GM23338 (cell line): ENCODE data around the gene RPS26.

Experiments
- CTCF ChIP-seq, 2 experiments: fragments of 200-600 bp in 1 of 2; sonication (generic) in 1 of 2; conservative IDR thresholded peaks; 2 replicates each; pipeline versions ENCODE4 v1.5.1 to v1.6.1; 2016 to 2017; ENCODE audit warnings: antibody characterized with exemption in 2 of 2, low read depth in 2 of 2, mild to moderate bottlenecking in 2 of 2, moderate library complexity in 1 of 2
- EZH2 ChIP-seq: fragments of 200-600 bp; sonication (generic); IDR thresholded peaks from one replicate; pipeline ENCODE4 v1.8.0; 2017; ENCODE audit warnings: antibody characterized with exemption, mild to moderate bottlenecking, low read depth; ENCODE audit not compliant: unreplicated experiment
- EZH2phosphoT487 ChIP-seq: fragments of 200-600 bp; sonication (generic); IDR thresholded peaks from one replicate; pipeline ENCODE4 v1.8.1; 2018; ENCODE audit warnings: antibody characterized with exemption; ENCODE audit not compliant: unreplicated experiment
- POLR2AphosphoS5 ChIP-seq: IDR thresholded peaks from 2 replicates; pipeline ENCODE4 v1.6.1; 2016; ENCODE audit warnings: antibody characterized with exemption, low read depth
- ZNF331 ChIP-seq: fragments of 250-450 bp; sonication (Bioruptor Pico); IDR thresholded peaks from 2 replicates; pipeline ENCODE4 v1.5.0; 2020; ENCODE audit warnings: low read depth, mild to moderate bottlenecking, moderate library complexity
- TF ChIP-seq, protein P1 (sequence below): IDR thresholded peaks from one replicate; pipeline ENCODE4 v1.6.1; 2018; ENCODE audit warnings: antibody characterized with exemption; ENCODE audit not compliant: unreplicated experiment

DNA sequence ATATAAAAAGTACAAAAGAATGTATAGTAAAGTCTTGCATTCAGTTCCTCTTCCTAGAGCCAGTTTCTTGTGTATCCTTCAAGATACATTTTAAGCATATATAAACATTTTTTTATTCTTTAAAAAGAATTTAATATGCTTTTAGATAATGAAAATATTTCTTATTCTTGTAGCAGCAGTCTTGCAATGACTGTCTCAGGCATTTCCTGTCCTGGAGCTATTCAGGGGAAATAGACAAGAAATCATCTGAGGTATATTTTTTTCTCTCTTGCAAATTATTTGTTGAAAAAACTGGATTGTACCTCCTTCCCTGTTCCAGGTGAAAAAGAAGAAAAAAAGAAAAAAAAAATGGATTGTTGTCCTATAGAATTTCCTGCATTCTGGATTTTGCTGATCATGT lies 21.3 kb downstream of the RPS26 start:
- TF ChIP-seq, protein P1, sequence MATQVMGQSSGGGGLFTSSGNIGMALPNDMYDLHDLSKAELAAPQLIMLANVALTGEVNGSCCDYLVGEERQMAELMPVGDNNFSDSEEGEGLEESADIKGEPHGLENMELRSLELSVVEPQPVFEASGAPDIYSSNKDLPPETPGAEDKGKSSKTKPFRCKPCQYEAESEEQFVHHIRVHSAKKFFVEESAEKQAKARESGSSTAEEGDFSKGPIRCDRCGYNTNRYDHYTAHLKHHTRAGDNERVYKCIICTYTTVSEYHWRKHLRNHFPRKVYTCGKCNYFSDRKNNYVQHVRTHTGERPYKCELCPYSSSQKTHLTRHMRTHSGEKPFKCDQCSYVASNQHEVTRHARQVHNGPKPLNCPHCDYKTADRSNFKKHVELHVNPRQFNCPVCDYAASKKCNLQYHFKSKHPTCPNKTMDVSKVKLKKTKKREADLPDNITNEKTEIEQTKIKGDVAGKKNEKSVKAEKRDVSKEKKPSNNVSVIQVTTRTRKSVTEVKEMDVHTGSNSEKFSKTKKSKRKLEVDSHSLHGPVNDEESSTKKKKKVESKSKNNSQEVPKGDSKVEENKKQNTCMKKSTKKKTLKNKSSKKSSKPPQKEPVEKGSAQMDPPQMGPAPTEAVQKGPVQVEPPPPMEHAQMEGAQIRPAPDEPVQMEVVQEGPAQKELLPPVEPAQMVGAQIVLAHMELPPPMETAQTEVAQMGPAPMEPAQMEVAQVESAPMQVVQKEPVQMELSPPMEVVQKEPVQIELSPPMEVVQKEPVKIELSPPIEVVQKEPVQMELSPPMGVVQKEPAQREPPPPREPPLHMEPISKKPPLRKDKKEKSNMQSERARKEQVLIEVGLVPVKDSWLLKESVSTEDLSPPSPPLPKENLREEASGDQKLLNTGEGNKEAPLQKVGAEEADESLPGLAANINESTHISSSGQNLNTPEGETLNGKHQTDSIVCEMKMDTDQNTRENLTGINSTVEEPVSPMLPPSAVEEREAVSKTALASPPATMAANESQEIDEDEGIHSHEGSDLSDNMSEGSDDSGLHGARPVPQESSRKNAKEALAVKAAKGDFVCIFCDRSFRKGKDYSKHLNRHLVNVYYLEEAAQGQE = no peak
- no peak for TF ChIP-seq CTCF (conservative IDR thresholded peaks at IDR 0.05; ENCODE audit: low read depth in 2 of 2)
- no peak for TF ChIP-seq EZH2
- TF ChIP-seq EZH2phosphoT487 = no peak
- TF ChIP-seq POLR2AphosphoS5 = no peak
- no peak for TF ChIP-seq ZNF331 (CRISPR knock-in tag)
